HG03139 (cell line): ENCODE measurements around the gene DST.

ENCODE experiments used
- ATAC-seq: cut with Tn5 transposase; IDR thresholded peaks from one replicate; pipeline ENCODE4 v1.9.1; 2021; ENCODE audit not compliant: unreplicated experiment

DST gene

DNA sequence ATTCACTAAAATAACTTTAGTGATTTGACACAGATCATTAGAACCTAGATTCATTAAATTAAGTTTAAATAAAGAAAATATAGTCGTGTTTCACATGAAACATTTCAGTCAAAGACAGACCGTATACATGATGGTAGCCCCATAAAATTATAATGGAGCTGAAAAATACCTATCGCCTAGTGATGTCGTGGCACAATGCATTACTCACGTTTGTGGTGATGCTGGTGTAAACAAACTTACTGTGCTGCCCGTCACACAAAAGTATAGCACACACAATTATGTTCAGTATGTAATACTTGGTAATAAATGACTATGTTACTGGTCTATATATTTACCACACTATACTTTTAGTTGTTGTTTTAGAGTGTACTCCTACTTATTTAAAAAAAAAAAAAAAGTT, 17.3 kb downstream of the DST start:
- ATAC-seq, result no peak

DNA sequence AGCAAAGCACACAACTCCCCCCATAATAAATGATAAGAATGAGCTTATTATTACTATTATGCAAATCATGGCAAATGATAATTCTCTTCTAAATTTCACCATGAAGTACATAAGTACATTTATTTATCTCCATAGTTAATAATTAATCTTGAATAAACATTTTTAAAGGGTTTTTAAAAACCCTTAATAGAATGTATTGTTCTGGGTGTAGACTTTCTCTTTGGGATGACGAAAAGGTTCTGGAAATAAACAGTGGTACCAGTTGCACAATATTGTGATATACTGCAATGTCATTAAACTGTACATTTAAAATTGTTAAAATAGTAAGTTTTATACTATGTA, 18.0 kb downstream of the DST start:
- no peak for ATAC-seq

DNA sequence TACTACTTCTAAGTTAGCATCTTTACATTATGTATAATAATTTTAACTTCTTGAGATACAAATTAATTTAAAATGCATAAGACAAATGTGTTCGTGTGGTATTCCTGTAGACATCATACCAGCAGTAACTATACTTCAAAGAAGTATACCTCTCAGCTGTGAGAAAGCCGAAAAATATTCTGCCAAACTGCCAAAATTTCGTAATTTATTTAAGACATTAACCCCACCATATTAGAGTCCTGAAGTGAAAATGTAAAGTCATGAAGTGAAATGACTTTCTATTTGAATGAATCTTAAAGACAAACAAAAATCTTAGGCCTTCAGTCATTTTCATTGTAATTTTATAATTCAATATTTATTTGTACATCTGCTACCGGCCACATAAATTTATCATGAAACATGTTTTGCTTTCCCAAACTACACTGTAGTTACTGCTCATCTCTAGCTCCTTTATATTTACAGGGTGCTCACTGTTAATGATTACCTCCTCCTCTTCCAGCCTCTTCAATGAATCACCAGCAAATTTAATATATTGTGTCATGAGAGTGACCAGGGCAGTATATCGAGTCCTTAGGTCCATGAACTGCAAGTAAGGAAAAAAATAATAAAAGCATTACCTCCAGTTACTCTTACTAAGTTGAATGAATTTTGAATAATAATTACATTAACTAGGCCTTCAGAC, 18.5 kb downstream of the DST start:
- no peak for ATAC-seq

DNA sequence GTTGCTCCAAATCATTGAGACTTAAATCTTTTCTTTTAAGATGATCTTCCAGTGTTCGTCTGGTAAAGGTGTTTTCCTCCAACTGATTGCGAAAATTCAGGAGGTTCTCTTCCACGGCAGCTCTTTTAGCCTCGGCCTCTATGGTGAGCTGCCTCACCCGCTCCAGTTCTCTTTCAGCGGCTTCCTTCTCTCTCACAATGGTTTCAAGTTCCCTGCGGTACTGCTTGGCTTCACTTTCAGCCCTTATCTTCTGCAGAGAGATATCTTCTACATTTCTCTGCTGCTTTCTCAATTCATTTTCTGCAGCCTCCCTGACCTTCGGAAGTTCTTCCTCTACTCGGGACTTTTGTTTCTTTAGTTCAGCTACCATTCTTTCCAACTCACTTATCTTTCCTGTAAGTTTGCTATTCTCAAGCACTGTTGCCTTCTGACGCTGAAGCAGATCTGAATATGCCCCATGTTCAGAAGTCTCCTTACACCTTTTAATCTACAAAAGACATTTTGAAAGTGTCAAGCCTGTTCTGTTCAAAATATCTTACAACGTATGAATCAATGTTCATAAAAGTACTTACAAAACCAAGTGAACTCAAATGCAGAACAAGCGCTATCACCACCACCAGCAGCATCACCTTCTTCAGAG, 22.3 kb downstream of the DST start:
- ATAC-seq, result no peak

DNA sequence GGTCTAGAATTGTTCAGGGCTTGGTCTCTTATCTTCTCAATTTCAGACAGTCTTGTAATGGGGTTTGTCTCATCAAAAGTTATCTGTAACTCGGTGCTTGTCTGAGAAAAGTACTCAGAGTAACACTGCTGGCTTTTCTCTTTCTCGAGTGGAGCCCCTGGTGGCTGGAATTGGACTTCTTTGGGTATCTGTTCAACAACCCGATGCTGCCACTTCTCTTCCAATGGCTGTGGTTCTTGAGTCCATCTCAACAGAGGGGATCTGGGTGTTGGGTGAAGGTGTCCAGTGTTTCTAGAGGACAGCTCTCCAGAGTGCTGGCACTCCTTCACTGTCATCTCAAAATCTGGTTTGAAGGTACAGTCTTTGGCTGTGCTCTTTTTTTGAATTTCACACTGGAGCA, 24.6 kb downstream of the DST start:
- no peak for ATAC-seq

DNA sequence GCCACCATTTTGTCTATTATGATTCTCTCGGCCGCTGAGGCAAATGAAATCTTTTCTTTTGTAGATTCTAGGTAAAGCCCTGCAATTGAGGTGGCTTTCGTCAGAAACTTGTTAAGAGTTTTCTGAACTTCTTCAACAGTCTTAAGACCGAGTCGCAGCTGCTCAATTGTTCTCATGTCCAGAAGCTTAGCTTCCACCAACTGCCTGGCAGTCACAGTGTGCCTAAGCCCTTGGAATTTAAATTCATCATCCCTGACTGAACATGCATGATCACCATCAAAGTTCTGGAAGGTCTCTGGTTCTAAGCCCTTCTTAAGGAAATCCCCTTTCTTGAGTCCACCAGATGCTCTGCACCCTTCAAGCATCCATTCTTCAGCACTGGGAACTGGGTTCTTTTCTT, 25.7 kb downstream of the DST start:
- no peak for ATAC-seq

DNA sequence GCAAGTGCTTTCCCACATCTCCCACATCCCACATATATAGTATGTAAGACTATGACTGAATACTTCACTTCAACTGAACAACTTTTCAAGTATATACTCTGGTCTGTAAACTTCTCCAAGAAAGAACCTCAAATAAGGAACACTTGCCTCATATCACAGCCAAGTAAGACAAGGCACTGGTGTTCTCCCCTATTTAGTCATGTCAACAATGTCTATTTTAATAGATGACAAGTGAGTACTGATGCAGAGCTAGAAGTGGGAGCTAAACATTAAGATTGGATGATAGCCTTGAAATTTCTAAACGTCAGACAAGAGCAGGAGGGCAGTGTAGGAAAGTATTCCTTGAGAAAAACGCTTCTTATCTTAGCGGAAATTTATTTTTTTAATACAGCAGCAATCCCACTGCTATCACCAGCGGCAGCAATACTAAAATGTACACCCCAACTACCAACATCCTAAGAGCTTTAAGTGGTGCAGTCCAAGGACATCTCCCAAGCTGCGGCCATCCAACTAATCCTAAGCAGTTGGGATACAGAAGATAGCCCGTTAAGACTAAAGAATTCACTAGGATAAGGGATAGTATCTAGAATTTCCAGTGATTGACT, 29.3 kb downstream of the DST start:
- no peak for ATAC-seq

DNA sequence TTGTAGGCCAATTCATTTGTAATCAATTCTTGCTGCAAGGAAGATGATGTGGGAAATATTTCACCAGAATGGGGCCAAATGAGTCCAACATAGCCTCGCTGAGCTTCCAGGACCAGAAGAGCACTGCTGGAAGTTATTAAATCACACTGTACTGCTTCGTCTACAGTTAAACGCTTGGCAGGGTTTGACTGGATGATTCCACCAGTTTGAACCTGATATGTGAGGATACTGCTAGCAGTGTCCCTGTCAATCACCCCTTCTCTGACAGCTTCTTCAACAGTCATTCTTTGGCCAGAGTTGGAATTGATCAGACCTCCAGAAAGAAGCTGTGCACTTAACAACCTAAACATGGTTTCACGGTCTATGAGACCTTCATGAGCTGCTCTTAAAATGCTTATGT, 34.4 kb downstream of the DST start:
- ATAC-seq, result no peak

DNA sequence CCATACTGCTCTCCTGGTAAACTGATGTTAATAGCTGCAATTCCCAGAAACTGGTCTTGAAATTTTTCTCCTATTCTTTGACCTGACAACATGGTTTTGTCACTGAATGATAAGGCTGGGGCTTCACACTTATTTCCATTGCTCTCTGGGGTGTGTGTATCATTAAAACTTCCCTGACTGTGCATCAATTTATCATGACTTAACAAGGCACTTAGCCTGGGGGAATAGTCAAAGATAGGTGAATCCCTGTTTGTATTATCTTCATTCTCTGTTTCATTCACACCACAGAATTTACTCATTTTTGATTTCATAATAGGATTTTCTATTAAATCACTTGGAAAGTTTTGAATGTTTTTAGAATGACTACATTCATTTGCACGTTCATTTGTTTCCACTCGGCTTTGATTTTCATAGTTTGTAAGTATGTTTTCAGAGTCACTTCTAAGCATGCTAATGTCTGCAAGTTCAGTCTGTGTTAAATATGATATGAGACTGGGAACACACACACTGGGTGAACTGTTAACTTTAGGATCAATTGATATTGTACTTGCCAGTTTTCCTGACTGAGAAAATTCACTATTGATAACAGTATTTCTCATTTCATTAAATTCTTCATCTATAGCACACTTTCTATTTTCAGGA, 35.5 kb downstream of the DST start:
- ATAC-seq, result no peak

DNA sequence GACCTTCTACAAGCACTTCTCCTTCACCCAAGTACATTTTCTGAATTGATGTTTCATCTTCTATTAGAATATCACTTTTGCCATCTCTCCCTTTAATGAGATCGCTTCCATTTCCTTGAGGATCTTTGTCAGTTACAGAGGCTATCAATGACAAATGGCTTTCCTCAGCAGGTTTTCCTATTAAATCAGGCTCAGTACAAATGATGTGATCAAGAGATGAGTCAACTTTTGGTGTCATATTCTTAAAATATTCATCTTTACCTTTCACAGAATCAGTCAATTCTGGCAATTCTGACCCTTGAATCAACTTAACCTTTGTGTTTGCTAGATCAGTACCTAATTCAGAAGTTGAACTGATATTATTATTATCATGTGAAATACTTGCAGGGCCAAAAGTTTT, 37.3 kb downstream of the DST start:
- no peak for ATAC-seq

DNA sequence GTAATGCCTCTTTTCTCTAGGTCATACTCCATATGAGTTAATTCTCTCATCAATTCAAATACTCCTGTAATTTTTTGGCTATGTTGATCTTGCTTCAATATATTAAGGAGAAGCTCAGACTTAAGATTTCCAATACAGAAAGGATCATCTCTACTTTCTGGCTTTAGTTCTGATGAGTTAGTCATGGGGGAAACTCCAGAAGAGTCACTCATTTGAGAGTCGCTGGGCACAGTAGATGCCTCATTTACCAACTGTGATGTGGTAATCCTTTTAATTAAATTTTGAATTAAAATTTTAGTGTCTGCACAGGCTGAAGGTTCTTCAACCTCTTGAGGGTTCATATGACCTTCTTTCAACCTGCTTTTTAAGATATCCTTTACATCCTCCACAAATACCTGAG, 38.5 kb downstream of the DST start:
- no peak for ATAC-seq

DNA sequence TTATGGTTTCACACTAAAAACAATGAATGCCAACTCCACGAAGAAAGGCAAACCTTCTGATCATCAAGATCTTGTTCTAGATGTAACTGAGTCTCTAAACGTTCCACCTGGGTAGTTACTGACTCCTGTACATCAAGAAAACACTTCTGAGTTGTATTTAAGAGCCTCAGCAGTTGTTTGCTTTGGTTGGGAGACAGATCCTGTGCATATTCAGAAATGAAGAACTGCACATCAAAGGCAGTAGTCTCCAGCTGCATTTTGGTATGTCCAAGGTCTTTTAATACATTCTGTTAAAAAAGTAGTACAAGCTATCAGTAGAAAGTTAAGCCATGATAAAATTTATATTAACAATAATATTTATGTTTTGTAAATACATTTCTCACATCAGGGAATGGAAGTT, 41.3 kb downstream of the DST start:
- ATAC-seq, result no peak

DNA sequence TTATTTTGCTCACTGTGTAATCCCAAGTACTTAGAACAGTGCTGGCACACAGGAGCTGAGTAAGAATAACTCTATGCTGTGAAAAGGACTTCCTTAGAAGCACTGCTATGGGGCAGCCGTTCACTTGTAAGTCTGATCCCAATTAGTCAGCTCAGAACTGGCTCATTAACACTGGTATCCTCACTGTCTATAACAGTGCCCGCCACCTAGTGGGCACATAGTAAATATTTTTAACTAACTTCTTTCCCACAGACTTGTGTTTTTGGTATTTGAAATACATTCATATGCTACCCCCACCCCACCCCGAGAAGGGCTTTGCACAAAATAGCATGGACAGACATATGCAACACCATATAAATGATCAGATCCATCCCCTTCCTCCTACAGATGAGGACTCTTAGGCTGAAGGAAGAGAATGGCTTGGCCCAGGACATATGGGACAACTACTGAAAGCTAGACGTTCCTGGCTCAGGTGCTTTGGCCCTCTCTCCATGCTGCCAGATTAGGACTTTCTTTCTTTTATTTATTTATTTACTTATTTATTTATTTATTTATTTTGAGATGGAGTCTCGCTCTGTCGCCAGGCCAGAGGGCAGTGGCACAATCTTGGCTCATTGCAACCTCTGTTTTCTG, 47.1 kb downstream of the DST start:
- peak; percentile 38 for ATAC-seq

DNA sequence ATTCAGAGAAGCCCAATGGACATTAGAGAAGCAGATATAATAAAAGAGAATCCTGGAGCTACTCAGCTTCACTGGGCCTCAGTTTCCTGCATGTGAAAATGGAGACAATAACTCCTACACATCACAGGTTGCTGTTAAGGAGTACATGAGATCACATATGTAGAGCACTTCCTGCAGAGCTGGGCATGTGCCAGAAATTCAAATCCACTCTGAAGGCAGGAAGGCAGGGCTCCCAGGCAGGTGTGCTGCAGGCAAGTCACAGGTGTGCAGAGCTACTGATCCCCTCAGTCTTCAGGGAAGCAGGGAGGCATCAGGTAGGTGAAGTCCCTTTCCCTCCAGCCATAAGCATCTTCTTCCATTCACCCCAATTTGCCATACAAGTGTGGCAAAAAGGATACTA, 48.0 kb downstream of the DST start:
- no peak for ATAC-seq

DNA sequence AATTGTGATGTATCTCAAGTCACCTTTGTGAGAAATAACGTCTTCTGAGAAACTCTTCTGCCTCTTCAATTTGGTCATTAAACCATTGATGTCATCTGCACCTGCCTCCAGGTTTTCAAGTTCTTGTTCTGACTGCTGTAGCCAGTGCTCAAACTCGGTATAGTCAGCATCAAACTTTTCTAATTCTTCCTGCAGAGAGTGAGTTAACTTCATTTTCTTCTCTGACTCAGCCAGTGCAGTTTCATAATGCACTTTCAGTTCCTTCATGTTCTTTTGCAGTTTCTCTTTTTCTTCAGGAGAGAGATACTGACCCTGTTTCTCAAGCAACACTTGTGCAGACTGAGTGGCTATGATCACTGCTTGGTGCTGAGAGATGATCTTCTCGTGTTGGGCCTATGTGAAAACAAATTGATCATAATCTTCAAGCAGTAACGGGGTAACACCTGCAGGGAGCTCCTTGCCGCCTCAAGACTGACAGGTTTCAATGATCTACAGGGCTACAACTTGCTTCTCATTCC, 48.8 kb downstream of the DST start:
- ATAC-seq, result peak; percentile 85

DNA sequence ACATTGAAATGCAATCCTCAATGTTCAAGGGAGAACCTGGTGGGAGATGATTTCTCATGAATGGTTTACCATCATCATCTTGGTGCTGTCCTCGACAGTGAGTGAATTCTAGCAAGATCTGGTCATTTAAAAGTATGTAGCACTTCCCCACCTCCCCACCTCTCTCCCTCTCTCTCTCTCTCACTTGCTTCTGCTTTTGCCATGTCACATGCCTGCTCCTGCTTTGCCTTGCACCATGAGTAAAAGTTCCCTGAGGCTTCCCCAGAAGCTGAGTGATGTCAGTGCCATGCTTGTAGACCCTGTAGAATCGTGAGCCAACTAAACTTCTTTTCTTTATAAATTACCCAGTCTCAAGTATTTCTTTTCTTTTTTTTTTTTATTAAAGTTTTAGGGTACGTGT, 60.5 kb downstream of the DST start:
- no peak for ATAC-seq

DNA sequence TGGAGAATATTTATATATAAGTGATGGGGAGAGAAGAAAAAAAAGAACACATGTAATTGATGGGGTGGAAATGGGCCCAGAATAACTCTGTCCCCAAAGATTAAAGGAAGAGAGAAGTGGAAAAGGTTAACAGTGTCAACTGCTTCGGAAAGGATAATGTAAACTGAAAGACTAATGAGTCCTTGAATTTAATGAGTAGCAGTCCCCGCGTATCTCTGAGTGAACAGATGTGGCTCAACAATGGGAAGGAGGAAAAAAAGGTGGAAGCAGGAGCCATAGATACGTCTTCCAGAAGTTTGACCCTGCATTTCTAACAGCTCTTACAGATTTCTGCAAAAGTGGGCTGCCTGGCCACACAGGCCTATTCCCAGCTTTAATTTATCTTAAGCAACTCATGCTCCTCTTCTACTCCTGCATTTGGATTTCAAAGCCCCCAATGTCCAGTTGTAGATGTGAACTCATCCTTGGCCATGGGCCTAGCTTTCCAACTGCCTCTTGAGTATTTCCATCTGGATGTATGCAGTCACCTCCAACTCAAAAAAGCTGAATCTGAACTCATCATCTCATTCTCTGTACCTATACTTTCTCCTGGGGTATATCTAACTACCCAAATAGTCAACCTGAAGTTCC, 61.3 kb downstream of the DST start:
- no peak for ATAC-seq

DNA sequence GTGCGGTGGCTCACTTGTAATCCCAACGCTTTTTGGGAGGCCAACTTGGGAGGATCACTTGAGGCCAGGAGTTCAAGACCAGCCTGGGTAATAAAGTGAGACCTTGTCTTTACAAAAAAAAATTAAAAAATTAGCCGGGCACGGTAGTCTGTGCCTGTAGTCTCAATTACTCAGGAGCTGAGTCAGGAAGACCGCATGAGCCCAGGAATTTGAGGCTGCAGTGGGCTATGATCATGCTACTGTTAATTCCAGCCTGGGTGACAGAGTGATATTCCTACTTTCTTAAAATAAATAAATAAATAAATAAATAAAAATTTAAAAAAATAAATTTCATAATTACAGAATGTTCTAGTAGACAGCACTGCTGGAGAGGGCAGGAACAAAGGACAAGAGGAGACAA, 62.4 kb downstream of the DST start:
- no peak for ATAC-seq

DNA sequence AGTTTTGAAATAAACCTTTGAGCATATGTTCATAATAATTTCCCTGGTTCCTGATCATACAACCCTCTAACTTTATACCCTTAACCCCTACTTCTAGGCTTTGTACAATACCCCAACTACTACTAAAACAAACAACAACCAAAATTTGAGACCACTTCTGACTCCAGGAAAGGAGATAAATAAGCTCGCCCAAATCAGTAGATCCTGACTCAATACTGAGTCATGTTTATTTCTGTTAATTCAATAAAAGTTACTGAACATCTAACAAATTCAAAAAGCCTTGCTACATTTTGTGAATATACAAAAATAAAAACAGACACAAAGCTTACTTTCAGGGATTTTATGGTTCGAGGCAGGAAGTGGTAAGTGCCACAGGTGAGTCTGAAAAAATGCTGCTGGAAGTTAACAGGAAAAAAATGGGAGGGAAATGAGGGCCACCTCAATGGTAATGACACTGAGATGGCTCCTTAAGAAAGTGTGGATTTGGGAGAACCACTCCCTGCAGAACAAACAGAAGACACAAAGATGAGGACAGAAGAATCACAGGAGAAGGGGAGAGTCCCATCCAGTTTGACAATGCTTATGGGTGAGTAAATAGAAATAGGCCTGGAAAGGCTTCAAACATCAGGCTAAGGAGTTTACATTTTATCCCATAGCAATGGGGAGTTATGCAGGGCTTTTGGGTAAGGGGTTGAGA, 63.4 kb downstream of the DST start:
- no peak for ATAC-seq

DNA sequence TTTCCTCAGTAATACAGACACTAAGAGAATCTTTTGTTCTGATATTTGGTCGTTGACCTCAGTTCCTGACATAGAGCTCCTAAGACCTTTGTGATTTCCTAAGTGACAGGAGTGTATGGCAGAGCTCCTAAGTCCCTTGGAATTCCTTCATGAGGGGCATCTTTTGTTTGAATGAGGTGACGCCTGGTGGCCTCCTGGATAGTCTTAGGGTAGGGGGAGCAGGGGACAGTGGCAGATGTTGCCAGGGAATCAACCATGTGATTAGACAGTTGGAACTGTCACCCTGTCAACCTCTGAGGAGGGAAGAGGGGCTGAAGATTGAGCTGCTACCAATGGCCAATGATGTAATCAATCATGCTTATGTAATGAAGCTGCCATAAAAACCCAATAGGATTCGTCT, 67.0 kb downstream of the DST start:
- ATAC-seq, result no peak

DNA sequence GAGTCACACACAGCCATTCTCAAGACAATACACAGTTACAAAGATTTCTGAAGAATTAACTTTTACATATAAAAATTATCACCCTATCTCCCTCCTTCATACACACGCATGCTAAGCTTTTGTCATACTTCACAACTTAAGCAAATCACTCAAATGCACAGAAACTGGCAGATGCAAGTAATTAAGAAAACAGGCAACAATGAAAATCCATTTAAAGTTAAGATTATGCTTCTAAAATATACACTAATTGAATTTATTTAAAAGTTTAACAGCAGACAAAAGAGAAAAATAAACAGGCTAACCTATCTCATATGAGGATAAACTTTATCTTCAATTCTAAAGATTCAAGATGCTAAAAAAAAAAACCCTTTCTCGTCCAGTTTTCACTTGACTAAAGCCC, 68.4 kb downstream of the DST start:
- no peak for ATAC-seq
